ENCODE results near the gene SMIM30.
A peak's percentile ranks its signal among the peaks of the same experiment; 100 is the strongest.

Gene SMIM30

GRCh38 chr7:113099284-113099919 lies 19.0 kb downstream of the SMIM30 start:
- Mint-ChIP-seq H3K36me3 (ENCODE audit: low read depth) (no peaks in the 10 kb centered on the region), H3K4me1 (peaks cover 5% of the 10 kb centered on the region), H3K27ac (peak overlapping the region; percentile 3 to 68 (median 67)), H3K4me3 (peak overlapping the region in 1 of 3 experiments; percentile 23), H3K27me3 (ENCODE audit: low read depth) (no peaks in the 10 kb centered on the region), H3K9me3 (no peaks in the 10 kb centered on the region)
- TF ChIP-seq CTCF (IDR thresholded peaks at IDR 0.05; ENCODE audit: unreplicated experiment in 3 of 3) = no peak

GRCh38 chr7:113094517-113095249 lies 23.7 kb downstream of the SMIM30 start:
- Mint-ChIP-seq H3K27me3 (ENCODE audit: low read depth) (no peaks in the 10 kb centered on the region), H3K36me3 (ENCODE audit: low read depth) (no peaks in the 10 kb centered on the region), H3K4me1 (no peaks in the 10 kb centered on the region), H3K4me3 (no peak overlapping the region), H3K9me3 (no peaks in the 10 kb centered on the region), H3K27ac (peak overlapping the region in 1 of 3 experiments; percentile 43)
- TF ChIP-seq CTCF (IDR thresholded peaks at IDR 0.05; ENCODE audit: unreplicated experiment in 3 of 3) = no peak

- no peaks in the 10 kb centered on the region for H3K9me3 Mint-ChIP-seq
- H3K27ac Mint-ChIP-seq = no peak overlapping the region
- no peak for TF ChIP-seq CTCF (IDR thresholded peaks at IDR 0.05; ENCODE audit: unreplicated experiment in 3 of 3)
- H3K36me3 Mint-ChIP-seq (ENCODE audit: low read depth) = no peaks in the 10 kb centered on the region
- no peaks in the 10 kb centered on the region for H3K27me3 Mint-ChIP-seq (ENCODE audit: low read depth)
- no peak overlapping the region for H3K4me3 Mint-ChIP-seq
- no peaks in the 10 kb centered on the region for H3K4me1 Mint-ChIP-seq
Measured at GRCh38 chr7:113093561-113093960, 24.8 kb downstream of the SMIM30 start.

- Mint-ChIP-seq H3K36me3 (ENCODE audit: low read depth) (no peaks in the 10 kb centered on the region), H3K4me1 (peaks cover 8% of the 10 kb centered on the region), H3K27ac (peak overlapping the region in 1 of 3 experiments; percentile 8), H3K9me3 (no peaks in the 10 kb centered on the region), H3K4me3 (no peak overlapping the region), H3K27me3 (ENCODE audit: low read depth) (no peaks in the 10 kb centered on the region)
- no peak for TF ChIP-seq CTCF (IDR thresholded peaks at IDR 0.05; ENCODE audit: unreplicated experiment in 3 of 3)
Measured at GRCh38 chr7:113092762-113093161, 25.6 kb downstream of the SMIM30 start.

- H3K36me3 Mint-ChIP-seq (ENCODE audit: low read depth) = no peaks in the 10 kb centered on the region
- peaks cover 36% of the 10 kb centered on the region for H3K4me1 Mint-ChIP-seq
- no peak for TF ChIP-seq CTCF (IDR thresholded peaks at IDR 0.05; ENCODE audit: unreplicated experiment in 3 of 3)
- H3K4me3 Mint-ChIP-seq = peak overlapping the region; percentile 77 to 86 (median 84)
- H3K9me3 Mint-ChIP-seq = no peaks in the 10 kb centered on the region
- peak overlapping the region; percentile 85 to 94 (median 87) for H3K27ac Mint-ChIP-seq
- no peaks in the 10 kb centered on the region for H3K27me3 Mint-ChIP-seq (ENCODE audit: low read depth)
Measured at GRCh38 chr7:113087071-113087998, 31.0 kb downstream of the SMIM30 start.
